GM18517 (cell line): Measurements from ENCODE around the gene RORC.
"Not testable (repeated sequence)": the region's sequence is repeated elsewhere in the genome, so short reads cannot be mapped to it uniquely, and the experiment has no call there.

Experiments used
- ATAC-seq: cut with Tn5 transposase; IDR thresholded peaks from one replicate; pipeline ENCODE4 v1.9.1; 2021; ENCODE audit warnings: mild to moderate bottlenecking, moderate library complexity; ENCODE audit not compliant: unreplicated experiment

Gene RORC

GRCh38 chr1:151776665-151777062, 54.9 kb downstream of the RORC start:
- ATAC-seq, result no peak

GRCh38 chr1:151775894-151776664, 55.5 kb downstream of the RORC start:
- ATAC-seq, result no peak

- no peak for ATAC-seq
These were observed 57.2 kb downstream of the RORC start for GRCh38 chr1:151774256-151774922.

GRCh38 chr1:151773702-151774101, 57.9 kb downstream of the RORC start:
- ATAC-seq, result no peak

GRCh38 chr1:151769270-151769669, 62.3 kb downstream of the RORC start:
- ATAC-seq, result not testable (repeated sequence)

- not testable (repeated sequence) for ATAC-seq
These were observed 63.1 kb downstream of the RORC start for GRCh38 chr1:151768351-151769066.

- no peak for ATAC-seq
These were observed 67.6 kb downstream of the RORC start for GRCh38 chr1:151763990-151764389.

- ATAC-seq, result peak; percentile 78
These were observed 68.4 kb downstream of the RORC start, which contains the start of gene MRPL9 for GRCh38 chr1:151762941-151763921. MRPL9 (minus strand) TSS chr1:151763496; CDS start chr1:151763479, 17 bp downstream.

- ATAC-seq, result no peak
These were observed 70.8 kb downstream of the RORC start for GRCh38 chr1:151760597-151761385.

GRCh38 chr1:151759241-151759640, 72.4 kb downstream of the RORC start:
- ATAC-seq, result no peak

GRCh38 chr1:151756291-151756690, 75.3 kb downstream of the RORC start:
- ATAC-seq, result no peak
